HG03457 (cell line): ENCODE data around the gene MTCL1.
"Not testable (repeated sequence)": the region's sequence is repeated elsewhere in the genome, so short reads cannot be mapped to it uniquely, and the experiment has no call there.

Experiments
- ATAC-seq: cut with Tn5 transposase; IDR thresholded peaks from one replicate; pipeline ENCODE4 v1.9.1; 2021; ENCODE audit warnings: moderate number of reproducible peaks; ENCODE audit not compliant: unreplicated experiment

Gene MTCL1

DNA sequence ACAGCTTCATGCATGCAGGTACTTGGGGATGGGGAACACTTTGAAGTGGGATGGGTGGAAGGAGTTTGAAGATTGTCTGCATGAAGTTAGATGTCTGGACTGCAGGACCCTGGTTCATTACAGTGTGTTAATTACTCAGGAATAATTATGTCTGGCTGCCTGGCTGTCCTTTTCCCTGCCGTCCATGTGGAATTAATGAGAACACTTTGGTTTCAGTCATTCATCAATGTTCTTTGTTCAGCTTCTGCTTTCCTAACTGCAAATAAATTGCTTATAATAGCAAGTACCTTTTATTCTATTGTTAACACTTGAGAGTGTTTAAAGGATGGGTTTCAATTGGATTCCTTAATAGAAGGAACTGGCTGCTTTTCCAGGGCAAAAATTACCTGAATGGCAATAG lies 35.8 kb downstream of the MTCL1 start:
- no peak for ATAC-seq

DNA sequence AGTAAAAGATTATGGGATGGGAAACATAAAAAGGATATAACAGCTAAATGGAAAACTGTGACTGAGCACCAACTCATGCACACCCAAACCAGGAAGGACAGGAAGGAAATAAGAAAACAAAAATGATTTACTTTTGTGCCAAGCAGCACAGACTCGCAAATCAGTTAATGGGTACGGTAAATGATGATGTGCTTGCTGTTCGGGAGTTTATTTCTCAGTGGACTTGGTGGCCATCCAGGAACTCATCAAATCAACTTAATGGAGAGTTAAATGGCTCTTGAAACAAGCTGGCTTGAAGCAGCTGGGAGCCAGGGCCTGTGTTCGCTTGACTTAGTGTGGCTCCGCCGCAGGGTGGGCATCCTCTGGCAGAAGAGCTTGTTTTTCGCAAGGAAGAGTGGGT lies 36.2 kb downstream of the MTCL1 start:
- ATAC-seq: no peak

DNA sequence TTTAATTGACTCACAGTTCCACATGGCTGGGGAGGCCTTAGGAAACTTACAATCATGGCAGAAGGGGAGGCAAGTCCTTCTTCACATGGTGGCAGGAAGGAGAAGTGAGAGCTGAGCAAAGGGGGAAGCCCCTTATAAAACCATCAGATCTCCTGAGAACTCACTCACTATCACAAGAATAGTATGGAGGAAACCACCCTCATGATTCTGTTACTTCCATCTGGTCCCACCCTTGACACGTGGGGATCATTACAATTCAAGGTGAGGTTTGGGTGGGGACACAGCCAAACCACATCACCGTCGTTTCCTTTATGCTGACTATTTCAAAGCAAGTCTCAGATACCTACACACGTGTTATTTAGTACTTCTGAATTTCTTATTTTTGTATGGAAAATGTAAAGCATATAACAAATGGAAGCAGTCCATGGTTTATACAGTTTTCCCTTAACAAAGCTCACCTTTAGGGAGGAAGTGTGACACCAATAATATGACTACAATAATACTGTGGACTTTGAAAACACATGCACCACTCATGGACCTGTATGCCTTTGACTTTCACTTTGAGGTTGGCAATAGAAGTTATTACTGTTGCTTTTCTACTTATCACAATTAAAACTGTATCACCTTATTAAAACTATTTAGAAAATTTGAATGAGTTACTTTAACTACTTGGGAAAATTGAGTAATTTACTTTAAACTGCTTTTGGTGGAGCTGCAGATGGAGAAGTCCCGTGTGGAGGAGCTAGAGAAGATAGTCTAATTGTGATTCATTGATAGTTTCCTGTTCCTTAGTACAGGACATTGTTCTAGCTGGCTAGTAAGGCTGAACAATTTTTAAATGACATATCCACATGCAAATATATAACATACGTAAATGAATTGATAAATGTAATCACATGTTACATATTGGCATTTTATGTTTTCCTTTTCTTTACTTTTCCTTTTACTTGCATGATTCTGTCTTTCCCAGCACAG lies 37.3 kb downstream of the MTCL1 start:
- no peak for ATAC-seq

DNA sequence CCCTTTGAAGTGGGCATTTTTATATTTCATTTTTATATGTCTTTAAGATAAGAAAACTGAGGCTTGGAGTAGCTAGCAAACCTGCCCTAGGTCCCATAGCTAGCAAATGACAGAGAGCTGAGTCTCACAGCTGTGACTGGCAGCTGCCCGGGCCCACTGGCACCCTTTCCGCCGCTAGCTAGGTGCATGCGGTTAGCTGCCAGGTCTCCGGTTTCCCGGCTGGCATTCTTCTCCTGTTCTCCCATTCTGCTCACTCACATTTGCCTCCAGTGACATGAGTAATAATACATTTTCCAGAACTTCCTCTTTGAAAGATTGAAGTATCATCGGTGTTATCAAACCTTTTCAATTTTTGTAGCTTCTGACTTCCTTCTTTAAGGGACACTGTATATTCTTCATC lies 38.7 kb downstream of the MTCL1 start:
- ATAC-seq: no peak

DNA sequence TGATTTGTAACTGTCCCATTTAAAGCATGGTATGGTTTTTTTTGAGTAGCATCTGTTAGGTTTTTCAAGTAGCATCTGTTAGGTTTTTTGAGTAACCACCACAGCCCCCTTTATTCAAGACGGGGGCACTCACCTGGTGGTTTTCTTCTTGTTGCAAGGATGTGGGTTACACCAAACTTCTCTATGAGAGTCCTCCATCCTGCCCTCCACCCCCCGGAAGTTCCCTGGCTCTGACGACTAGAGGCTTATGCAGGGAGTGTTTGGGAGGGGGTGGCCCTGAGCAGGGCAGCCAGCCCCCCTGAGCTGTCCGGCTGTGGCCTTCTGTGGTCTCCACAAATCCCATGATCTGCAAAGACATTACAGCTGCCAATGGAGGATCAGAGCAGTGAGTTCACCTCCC lies 39.3 kb downstream of the MTCL1 start:
- ATAC-seq: no peak

DNA sequence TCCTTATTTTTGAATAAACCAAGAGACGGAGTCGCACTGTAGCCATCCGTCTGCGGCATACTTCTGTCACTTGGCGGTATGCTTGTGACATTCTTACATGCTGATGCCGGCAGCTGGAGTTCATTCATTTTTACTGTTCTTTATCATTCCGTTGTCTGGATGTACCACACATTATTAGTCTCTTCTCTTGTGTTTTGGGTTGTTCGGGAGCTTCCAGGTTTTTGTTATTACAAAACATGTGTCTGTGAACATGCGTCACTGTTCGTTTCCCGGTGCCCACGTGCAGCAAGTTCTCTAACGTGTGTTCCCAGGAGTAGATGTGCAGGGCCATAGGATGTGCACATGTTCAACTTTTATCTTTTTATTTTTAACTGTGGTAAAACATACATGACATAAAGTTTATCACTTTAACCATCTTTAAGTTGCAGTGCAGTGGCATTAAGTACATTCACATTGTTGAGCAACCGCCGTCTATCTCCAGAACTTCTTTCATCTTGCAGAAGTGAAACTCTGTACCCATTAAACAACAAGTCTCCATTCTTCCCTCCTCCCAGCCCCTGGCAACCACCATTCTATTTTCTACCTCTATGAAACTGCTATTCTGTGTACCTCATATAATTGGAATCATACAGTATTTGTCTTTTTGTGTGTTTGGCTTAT lies 40.1 kb downstream of the MTCL1 start:
- no peak for ATAC-seq

DNA sequence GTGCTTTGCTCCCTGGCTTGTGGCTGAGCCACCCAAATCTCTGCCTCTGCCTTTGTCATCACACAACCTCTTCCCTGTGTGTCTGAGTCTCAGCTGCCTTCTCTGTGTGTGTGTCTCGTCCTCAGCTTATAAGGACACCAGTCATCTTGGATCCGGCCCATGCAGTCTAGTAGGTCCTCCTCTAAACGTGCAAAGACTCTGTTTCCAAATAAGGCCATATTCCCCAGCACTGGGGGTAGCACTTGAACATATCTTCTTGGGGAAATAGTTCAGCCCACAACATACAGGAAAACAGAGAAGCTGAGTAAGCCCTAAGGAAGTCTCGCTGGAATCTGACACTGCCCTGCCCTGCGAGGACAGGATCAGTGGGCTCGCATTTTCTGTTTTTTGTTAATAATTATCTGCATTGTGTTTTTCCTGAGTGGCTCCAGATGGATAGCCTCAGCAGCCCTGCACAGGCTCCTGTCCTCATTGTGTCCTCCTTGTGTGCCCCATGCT lies 42.1 kb downstream of the MTCL1 start:
- ATAC-seq: no peak

DNA sequence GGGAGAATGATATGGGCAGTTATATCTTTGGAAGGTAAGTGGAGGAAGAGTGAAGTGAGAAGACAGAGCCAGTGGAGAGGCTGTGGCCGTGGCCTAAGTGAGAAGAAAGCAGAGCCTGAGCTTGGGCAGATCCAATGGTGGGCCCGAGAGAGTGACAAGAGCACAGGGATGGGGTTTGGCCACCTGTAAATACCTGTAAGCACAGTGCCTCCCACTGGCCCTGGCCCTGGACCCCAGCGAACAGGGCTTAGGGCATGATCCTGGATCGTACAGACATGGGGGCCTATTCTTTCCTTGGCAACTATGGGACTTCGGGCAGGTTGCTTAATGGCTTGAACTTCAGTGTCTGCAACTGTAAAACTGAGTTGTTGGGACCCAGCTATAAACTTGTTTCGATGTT lies 44.1 kb downstream of the MTCL1 start:
- ATAC-seq: no peak

DNA sequence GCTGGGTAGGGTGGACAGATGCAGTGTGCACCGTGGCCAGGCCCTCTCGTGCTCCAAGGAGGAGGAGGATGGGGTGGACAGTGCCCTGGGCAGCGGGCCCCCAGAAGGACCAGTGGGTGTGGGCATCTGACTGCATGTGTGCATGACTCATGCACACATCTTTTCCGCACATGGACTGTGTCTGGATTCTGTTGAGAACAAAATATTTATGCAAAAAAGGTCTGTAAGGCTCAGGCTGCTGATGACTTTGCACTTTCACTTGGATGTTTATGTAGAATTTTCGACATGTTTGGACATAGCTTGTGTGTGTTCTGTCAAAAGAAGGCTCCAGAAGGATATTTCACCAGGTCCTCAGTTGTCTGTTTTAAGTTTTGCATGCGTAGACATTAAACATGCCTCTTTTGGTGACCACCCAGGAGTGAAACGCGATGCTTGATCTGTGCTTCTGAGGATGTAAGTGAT lies 45.6 kb downstream of the MTCL1 start:
- no peak for ATAC-seq

DNA sequence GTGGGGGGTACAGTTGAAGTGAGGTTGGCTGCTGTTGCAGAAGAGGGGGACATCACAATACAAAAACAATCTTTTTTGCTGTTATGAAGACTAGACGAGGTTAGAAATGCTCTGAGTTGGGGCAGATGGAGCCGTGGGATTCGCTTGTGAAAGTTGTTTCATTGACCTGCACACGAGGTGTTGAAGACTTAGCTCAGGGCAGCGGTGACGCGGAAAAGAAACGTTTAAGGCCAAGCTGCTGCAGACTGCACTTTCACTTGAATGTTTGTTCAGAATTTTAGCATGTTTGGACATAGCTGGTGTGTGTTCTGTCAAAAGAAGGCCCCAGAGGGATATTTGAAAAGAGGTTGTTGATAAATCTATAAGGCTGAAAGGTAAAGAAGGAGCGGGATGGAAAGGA lies 46.3 kb downstream of the MTCL1 start:
- ATAC-seq: no peak

DNA sequence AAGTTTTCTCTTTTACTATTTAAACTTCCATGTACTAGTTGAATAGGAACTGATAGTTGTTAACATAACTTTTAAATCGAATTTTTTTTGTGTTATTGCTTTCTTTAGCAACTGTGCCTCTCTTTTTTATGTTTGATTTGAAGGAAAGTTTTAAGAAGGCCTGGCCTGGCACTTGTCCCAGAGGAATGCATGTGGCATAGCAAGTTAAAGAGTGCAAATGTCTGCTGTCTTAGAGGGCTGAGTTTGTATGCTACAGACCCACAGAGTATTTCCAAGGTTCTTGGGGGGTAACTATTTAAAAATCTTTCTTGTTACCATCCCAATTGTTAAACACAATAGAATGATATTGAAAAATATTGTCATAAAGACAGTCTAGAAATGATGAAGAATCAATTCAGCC lies 47.0 kb downstream of the MTCL1 start:
- ATAC-seq: no peak

DNA sequence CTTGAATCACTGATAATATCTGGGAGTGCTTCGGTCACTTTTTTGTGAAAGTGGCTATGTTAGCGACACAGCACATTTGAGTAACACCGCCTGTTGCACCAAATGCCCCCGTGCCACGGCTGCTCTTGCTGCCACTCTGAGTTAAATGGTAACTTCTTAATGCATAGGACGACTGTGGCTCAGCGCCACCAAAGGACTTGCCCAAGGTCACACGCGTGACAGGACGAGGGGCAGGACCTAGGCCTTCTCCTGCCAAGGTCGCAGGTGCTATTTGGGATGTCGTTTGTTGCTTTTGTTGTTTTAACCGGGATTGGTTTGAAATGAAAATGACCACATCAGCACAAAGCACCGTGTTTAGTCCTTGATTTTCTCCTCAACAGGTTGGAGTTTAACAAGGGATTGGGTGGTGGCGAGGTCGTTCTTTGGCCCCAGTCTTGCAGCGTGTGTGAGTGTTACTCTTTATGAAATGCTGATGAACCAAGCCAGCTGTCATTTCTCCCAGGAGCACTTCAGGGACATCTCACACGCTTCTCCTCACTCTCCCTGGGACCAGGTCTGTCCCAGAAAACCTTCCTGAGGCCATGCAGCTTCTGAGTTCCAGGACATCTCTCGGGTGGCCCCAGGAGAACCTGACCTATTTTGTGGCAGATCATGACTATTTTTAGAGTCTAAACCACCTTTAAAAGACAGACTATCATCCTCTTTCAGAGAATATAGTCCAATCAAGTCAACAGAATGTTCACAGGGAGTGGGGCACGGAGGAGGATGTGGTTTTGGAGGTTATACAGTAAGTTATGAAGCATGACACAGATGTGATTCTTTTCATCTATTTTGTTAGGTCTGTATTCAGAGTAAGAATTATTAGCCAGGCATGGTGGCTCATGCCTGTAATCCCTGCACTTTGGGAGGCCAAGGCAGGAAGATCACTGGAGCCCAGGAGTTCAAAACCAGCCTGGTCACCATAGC lies 49.9 kb downstream of the MTCL1 start:
- peak; percentile 82 for ATAC-seq

DNA sequence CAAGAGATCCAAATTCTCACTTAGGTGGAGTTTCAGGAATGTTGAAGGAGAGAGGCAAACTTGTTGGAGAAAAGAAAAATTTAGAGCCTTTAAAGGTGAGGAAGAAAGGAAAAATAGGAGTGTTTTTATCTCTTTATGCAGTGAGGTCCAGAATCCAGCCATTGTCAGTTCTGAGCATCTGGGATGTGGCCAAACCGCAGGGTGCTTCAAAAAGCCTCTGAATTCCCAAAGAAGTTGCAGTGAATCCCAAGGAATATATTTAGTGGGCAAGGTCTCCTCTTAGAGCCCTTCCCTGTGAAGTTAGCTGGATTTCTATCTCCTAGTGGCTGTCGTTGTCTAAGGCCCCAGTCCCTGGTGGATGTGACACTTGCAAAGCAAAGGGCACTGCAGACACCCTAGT lies 51.2 kb downstream of the MTCL1 start:
- ATAC-seq: no peak

DNA sequence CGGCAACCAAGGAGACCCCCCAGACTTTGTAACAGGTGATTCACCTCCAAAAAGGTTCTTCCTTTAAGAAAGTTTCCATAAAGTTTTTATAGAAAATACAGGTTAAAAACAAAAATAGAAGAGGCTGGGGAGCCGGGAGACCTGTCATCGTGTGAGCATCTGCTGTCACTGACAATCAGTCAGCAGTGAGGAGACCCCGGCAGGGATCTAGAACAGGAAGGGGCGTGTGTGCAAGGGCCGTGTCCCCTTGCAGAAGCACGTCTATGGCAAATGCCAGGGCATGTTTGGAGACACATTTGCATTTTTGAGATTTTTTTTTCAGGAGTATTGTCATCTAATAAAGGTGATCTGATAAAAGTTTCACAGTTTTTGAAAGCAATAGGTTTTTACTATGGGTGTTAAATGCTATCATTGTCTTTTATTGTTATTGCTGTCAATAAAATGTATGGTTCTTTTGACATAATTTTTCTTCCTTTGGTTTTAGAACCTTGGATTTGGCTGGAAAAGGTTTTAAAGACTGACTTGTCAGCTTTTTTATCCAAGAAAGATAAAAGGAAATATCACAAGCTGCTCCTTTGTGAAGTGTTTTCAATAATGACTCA lies 52.1 kb downstream of the MTCL1 start:
- no peak for ATAC-seq

DNA sequence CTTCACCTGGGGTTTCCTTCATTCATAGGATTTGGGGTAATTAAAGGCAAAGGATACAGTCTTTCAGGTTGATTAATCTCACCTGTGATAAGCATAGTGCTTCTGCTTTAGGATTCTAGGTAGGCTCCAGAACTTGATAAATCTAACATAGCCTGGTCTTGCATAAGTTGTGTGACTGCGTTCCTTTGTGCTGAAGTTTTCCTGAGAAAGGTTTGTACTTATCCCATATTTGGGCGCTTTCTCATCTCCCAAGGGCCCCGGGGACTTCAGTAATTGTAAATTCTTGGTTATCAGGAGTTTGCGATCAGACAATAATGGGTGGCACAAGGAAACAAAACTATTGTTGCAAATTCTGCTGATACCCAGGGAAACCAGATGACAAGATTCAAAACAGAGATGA lies 53.1 kb downstream of the MTCL1 start:
- ATAC-seq: no peak

DNA sequence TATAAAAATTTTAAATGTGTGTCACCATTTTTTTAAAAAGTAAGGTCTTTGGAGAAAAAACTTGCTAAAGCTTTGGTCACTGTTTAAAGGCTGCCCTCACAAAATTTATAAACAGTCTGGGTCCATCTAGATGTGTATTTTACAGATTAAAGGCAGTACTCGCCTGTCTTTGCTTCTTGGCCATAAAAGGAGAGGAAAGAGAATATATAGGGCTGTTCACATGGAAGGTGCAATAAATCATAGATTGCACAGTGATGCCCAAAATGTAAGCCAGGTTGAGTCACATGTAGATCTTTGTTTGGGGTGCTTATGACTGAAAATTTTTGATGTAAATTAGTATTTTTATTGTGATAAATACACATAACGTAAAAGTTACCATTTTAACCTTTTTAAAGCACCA lies 55.6 kb downstream of the MTCL1 start:
- ATAC-seq: no peak

DNA sequence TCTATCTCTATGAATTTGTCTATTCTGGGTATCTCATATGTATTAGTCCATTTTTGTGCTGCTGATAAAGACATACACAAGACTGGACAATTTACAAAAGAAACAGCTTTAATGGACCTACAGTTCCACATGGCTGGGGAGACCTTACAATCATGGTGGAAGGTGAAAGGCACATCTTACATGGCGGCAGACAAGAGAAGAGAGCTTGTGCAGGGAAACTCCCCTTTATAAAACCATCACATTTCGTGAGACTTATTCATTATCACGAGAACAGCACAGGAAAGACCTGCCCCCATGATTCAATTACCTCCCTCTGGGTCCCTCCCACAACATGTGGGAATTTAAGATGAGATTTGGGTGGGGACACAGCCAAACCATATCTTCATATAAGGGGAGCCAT lies 56.2 kb downstream of the MTCL1 start:
- not testable (repeated sequence) for ATAC-seq

DNA sequence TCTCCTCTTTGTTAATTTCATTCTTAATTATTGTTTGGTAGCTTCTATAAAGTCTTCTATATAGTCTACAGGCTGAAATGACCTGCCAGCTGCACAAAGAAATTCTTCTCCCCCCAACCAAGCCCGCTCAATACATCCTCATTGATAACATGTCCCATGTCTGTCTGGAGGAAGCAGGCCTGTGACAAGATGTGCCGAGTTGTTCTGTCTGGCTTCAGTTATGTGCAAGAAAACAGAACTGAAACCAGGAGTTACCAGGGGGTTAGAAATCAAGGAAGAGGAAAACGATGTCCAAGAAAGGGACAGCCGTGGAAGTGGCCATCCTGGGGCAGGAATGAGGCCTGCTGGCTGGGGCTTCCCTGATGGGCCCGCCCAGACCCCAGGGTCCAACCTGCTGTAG lies 57.6 kb downstream of the MTCL1 start:
- no peak for ATAC-seq

DNA sequence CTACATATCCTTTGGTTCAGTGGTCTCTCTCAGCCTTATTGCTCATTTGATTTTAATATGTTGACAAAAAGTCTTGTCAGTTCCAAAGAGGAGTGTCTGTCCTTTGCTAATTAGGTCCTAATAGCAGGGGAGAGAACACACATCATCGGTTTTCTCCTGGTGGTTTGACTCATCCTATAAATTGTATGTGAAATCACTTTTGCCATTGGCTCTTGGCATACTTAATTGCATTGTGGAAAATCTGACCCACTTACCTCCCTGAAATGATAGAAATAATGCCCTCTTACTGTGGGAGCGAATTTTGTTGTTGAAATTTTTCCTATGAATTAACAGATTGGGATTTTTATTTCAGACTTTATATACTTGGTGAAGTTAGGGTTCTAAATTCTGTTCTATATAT lies 58.3 kb downstream of the MTCL1 start:
- ATAC-seq: no peak

DNA sequence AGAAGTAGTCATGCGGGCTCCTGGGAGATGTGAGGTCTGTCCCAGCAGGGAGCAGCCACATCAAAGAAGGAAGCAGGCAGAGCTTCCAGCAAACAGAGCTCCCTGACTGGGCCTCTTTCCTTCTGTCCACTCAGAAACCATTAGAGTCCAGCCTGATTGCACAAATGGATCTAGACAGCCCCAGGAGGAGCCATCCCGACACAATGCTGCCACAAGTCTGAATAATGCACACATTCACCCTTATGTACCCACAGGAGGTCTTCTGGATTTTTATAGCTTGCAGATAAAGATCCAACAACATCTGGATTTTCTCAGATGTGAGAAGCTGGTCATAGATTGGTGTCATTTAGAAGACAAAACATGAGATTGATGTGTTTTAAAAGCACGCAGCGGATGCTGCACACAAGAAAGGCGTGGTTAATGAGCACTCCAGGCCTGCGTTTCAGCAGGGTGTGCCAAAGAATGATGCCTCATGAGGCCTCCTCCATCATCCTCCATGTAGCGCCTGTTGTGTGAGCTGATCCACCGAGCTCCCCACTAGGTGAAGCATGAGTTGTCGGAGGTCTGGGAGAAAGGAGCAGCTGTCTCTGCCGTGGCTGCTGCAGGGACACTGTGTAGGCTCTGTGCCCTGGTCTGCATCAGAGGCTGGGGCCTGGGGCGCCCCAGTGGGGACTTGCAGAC lies 60.6 kb downstream of the MTCL1 start:
- no peak for ATAC-seq
